DOHH2 (cell line): ENCODE results near the gene SERPING1.
"Not testable (repeated sequence)": the region's sequence is repeated elsewhere in the genome, so short reads cannot be mapped to it uniquely, and the experiment has no call there.

ENCODE experiments used
- H3F3A ChIP-seq: fragments of 200-600 bp; sonication (generic), shearing (Covaris generic); 2 replicates; pipeline ENCODE4 v1.6.0; 2016; ENCODE audit warnings: antibody characterized with exemption, mild to moderate bottlenecking; ENCODE audit not compliant: control insufficient read depth, insufficient read depth
- H3K27ac ChIP-seq: fragments of 200-600 bp; sonication (generic); 2 replicates; pipeline ENCODE4 v1.5.1; 2014; ENCODE audit warnings: low read depth, mild to moderate bottlenecking, low read length, moderate library complexity
- H3K27me3 ChIP-seq: fragments of 200-600 bp; sonication (generic); 2 replicates; pipeline ENCODE4 v1.6.1; 2014; ENCODE audit warnings: mild to moderate bottlenecking, low read length, mixed read lengths; ENCODE audit not compliant: control insufficient read depth
- H3K36me3 ChIP-seq: fragments of 200-600 bp; sonication (generic); 2 replicates; pipeline ENCODE4 v1.6.1; 2014; ENCODE audit warnings: mild to moderate bottlenecking, low read length, moderate library complexity, mixed read lengths; ENCODE audit not compliant: control insufficient read depth
- H3K4me1 ChIP-seq: fragments of 200-600 bp; sonication (generic); 2 replicates; pipeline ENCODE4 v1.6.1; 2014; ENCODE audit warnings: mild to moderate bottlenecking, low read length, mixed read lengths; ENCODE audit not compliant: control insufficient read depth
- H3K4me2 ChIP-seq: fragments of 200-600 bp; sonication (generic); 2 replicates; pipeline ENCODE4 v1.6.0; 2014; ENCODE audit warnings: mild to moderate bottlenecking, low read length, moderate library complexity
- H3K4me3 ChIP-seq: fragments of 200-600 bp; sonication (generic); 2 replicates; pipeline ENCODE4 v1.5.1; 2014; ENCODE audit warnings: mild to moderate bottlenecking, low read length, mixed read lengths
- H3K79me2 ChIP-seq: fragments of 200-600 bp; sonication (generic); 2 replicates; pipeline ENCODE4 v1.6.1; 2014; ENCODE audit warnings: mild to moderate bottlenecking, low read length, mixed read lengths; ENCODE audit not compliant: control insufficient read depth
- H3K9me2 ChIP-seq: fragments of 200-600 bp; sonication (generic); replicated peaks from 2 replicates; pipeline ENCODE4 v1.6.1; 2014; ENCODE audit warnings: mild to moderate bottlenecking, low read length, mixed read lengths; ENCODE audit not compliant: control insufficient read depth
- H3K9me3 ChIP-seq: fragments of 200-600 bp; sonication (generic); 2 replicates; pipeline ENCODE4 v1.6.1; 2014; ENCODE audit warnings: antibody characterized with exemption, low read length, mixed read lengths; ENCODE audit not compliant: control insufficient read depth, insufficient read depth
- H4K20me1 ChIP-seq: fragments of 200-600 bp; sonication (generic); 2 replicates; pipeline ENCODE4 v1.6.0; 2014; ENCODE audit warnings: low read depth, mild to moderate bottlenecking, antibody characterized with exemption, low read length, moderate library complexity; ENCODE audit not compliant: control insufficient read depth, insufficient read depth
- EZH2phosphoT487 ChIP-seq: fragments of 200-600 bp; sonication (generic); IDR thresholded peaks from 2 replicates; pipeline ENCODE4 v1.6.1; 2017; ENCODE audit warnings: borderline replicate concordance, mild to moderate bottlenecking, antibody characterized with exemption, low read length, moderate library complexity, mixed read lengths
- TF ChIP-seq, protein P1 (sequence below): fragments of 200-600 bp; sonication (generic); IDR thresholded peaks from one replicate; pipeline ENCODE4 v1.5.1; 2014; ENCODE audit warnings: antibody characterized with exemption, mild to moderate bottlenecking, low read depth, low read length; ENCODE audit not compliant: poor library complexity, severe bottlenecking

Gene SERPING1

GRCh38 chr11:57650739-57651090, 53.2 kb downstream of the SERPING1 start:
- Histone ChIP-seq H3K4me3 (no peak overlapping the region), H3K79me2 (no peaks in the 10 kb centered on the region), H3K4me1 (peaks cover 31% of the 10 kb centered on the region)

DNA sequence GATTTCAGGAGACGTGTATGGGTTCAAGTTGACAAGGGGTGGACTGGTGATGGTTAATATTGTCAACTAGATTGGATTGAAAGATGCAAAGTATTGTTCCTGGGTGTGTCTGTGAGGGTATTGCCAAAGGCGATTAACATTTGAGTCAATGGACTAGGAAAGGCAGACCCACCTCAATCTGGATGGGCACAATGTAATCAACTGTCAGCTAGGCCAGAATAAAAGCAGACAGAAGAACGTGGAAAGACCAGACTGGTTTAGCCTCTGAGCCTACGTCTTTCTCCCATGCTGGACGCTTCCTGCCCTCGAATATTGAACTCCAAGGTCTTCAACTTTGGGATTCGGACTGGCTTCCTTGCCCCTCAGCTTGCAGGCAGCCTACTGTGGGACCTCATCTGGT, 53.9 kb downstream of the SERPING1 start:
- Histone ChIP-seq H4K20me1 (no peaks in the 10 kb centered on the region), H3K4me2 (no peak overlapping the region), H3K9me2 (no peaks in the 10 kb centered on the region), H3K27me3 (peaks cover 41% of the 10 kb centered on the region), H3K79me2 (no peaks in the 10 kb centered on the region), H3F3A (no peaks in the 10 kb centered on the region), H3K27ac (no peak overlapping the region), H3K4me1 (peaks cover 32% of the 10 kb centered on the region), H3K4me3 (no peak overlapping the region), H3K36me3 (no peaks in the 10 kb centered on the region), H3K9me3 (no peaks in the 10 kb centered on the region)
- TF ChIP-seq, protein P1, sequence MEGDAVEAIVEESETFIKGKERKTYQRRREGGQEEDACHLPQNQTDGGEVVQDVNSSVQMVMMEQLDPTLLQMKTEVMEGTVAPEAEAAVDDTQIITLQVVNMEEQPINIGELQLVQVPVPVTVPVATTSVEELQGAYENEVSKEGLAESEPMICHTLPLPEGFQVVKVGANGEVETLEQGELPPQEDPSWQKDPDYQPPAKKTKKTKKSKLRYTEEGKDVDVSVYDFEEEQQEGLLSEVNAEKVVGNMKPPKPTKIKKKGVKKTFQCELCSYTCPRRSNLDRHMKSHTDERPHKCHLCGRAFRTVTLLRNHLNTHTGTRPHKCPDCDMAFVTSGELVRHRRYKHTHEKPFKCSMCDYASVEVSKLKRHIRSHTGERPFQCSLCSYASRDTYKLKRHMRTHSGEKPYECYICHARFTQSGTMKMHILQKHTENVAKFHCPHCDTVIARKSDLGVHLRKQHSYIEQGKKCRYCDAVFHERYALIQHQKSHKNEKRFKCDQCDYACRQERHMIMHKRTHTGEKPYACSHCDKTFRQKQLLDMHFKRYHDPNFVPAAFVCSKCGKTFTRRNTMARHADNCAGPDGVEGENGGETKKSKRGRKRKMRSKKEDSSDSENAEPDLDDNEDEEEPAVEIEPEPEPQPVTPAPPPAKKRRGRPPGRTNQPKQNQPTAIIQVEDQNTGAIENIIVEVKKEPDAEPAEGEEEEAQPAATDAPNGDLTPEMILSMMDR, result no peak
- TF ChIP-seq EZH2phosphoT487, result no peak

More at GRCh38 chr11:57650739-57651090, 53.2 kb downstream of the SERPING1 start:
- Histone ChIP-seq H3K4me2 (no peak overlapping the region), H3K36me3 (no peaks in the 10 kb centered on the region), H3F3A (no peaks in the 10 kb centered on the region), H3K27me3 (peaks cover 48% of the 10 kb centered on the region), H3K9me3 (no peaks in the 10 kb centered on the region), H3K9me2 (no peaks in the 10 kb centered on the region), H3K27ac (no peak overlapping the region), H4K20me1 (no peaks in the 10 kb centered on the region)
- TF ChIP-seq, protein P1, result no peak

DNA sequence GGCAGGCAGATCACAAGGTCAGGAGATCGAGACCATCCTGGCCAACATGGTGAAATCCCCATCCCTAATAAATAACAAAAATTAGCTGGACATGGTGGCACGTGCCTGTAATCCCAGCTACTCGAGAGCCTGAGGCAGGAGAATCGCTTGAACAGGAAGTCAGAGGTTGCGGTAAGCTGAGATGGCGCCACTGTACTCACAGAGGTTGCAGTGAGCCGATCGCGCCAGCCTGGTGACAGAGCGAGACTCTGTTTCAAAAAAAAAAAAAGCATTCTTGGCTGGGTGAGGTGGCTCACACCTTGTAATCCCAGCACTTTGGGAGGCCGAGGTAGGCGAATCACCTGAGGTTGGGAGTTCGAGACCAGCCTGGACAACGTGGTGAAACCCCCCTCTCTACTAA, 54.7 kb downstream of the SERPING1 start:
- H3K9me2 ChIP-seq, H3K9me3 ChIP-seq, H3K4me2 ChIP-seq: not testable (repeated sequence)

DNA sequence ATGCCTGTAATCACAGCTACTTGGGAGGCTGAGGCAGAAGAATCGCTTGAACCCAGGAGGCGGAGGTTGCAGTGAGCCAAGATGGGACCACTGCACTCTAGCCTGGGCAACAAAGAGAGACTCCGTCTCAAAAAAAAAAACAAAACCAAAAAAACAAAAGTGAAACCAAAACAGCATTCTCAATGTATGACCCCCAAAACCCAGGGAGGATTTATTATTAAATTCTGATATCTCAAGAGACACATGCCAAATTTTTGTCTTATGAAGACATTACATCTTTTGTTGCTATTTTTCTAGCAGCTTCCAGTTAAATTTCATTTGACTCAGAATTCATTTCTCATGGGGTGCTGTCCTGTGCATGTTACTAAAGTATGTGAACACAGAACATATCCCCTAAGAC, 55.2 kb downstream of the SERPING1 start:
- peak overlapping the region; percentile 50 for H3K4me2 ChIP-seq
- H3K27me3 ChIP-seq, result peaks cover 29% of the 10 kb centered on the region
- no peaks in the 10 kb centered on the region for H4K20me1 ChIP-seq
- H3F3A ChIP-seq, result no peaks in the 10 kb centered on the region
- H3K9me2 ChIP-seq, result no peaks in the 10 kb centered on the region
- H3K36me3 ChIP-seq, result peaks cover under 1% of the 10 kb centered on the region; the same call in 1 of the 2 replicates
- no peak overlapping the region for H3K27ac ChIP-seq
- 0 out of 2 replicates have a peak overlapping the region, but pooled peaks have one; percentile 2 for H3K4me3 ChIP-seq
- peaks cover 2% of the 10 kb centered on the region for H3K79me2 ChIP-seq
- no peaks in the 10 kb centered on the region for H3K9me3 ChIP-seq
- TF ChIP-seq, protein P1, result no peak
- no peak for TF ChIP-seq EZH2phosphoT487
- H3K4me1 ChIP-seq, result peaks cover 40% of the 10 kb centered on the region

More for the DNA sequence above, 54.7 kb downstream of the SERPING1 start:
- not testable (repeated sequence) for H3K36me3 ChIP-seq, H3F3A ChIP-seq, H3K79me2 ChIP-seq, H4K20me1 ChIP-seq, H3K4me3 ChIP-seq, H3K27ac ChIP-seq
- peaks cover 33% of the 10 kb centered on the region for H3K27me3 ChIP-seq
- peaks cover 40% of the 10 kb centered on the region for H3K4me1 ChIP-seq
